NAMALWA (cell line): ENCODE data around the gene STOX2.

Experiments
- DNase-seq: peaks from one replicate; pipeline ENCODE4 v3.0.0-alpha.2; 2015; ENCODE audit warnings: low spot score

STOX2 gene

GRCh38 chr4:183905081-183905592, at the start of gene STOX2:
TSS of gene STOX2 (plus strand) at chr4:183905307. CDS start at chr4:183906791, 1,484 bp downstream.
- no peak for DNase-seq

- DNase-seq, result no peak
Observed at GRCh38 chr4:183855323-183856190, 49.5 kb upstream of the STOX2 start.

GRCh38 chr4:183857040-183857439, 48.1 kb upstream of the STOX2 start:
- DNase-seq, result no peak

GRCh38 chr4:183858011-183858615, 47.0 kb upstream of the STOX2 start:
- DNase-seq, result no peak

- DNase-seq, result no peak
Observed at GRCh38 chr4:183860119-183860518, 45.0 kb upstream of the STOX2 start.

GRCh38 chr4:183860731-183861130, 44.4 kb upstream of the STOX2 start:
- DNase-seq, result no peak

- DNase-seq, result no peak
Observed at GRCh38 chr4:183861426-183861825, 43.7 kb upstream of the STOX2 start.

- DNase-seq, result no peak
Observed at GRCh38 chr4:183863155-183863825, 41.8 kb upstream of the STOX2 start.

- no peak for DNase-seq
Observed at GRCh38 chr4:183867247-183867646, 37.9 kb upstream of the STOX2 start.

- no peak for DNase-seq
Observed at GRCh38 chr4:183870997-183871396, 34.1 kb upstream of the STOX2 start.

GRCh38 chr4:183871581-183871980, 33.5 kb upstream of the STOX2 start:
- DNase-seq, result no peak

- DNase-seq, result no peak
Observed at GRCh38 chr4:183872531-183872930, 32.6 kb upstream of the STOX2 start.

GRCh38 chr4:183873409-183874185, 31.5 kb upstream of the STOX2 start:
- no peak for DNase-seq

- DNase-seq, result no peak
Observed at GRCh38 chr4:183875251-183875825, 29.8 kb upstream of the STOX2 start.

- no peak for DNase-seq
Observed at GRCh38 chr4:183876268-183876934, 28.7 kb upstream of the STOX2 start.

GRCh38 chr4:183878251-183878970, 26.7 kb upstream of the STOX2 start:
- DNase-seq, result no peak

GRCh38 chr4:183885205-183885720, 19.8 kb upstream of the STOX2 start:
- DNase-seq, result no peak

GRCh38 chr4:183887351-183887750, 17.8 kb upstream of the STOX2 start:
- no peak for DNase-seq

- DNase-seq, result no peak
Observed at GRCh38 chr4:183888564-183888963, 16.5 kb upstream of the STOX2 start.

- DNase-seq, result no peak
Observed at GRCh38 chr4:183889190-183889589, 15.9 kb upstream of the STOX2 start.
